ENCODE measurements around the gene ADM. TPM values are rescaled to one million over a fixed set of nuclear protein-coding genes. Genes with fewer than 3 reads are reported as not detected.
A peak's percentile ranks its signal among the peaks of the same experiment; 100 is the strongest.
"Not testable (repeated sequence)": the region's sequence is repeated elsewhere in the genome, so short reads cannot be mapped to it uniquely, and the experiment has no call there.

The ADM gene
- total RNA-seq: 100 to 1,000 TPM in 1 of 3 donors, 10 to 100 TPM in 2; 49.5 to 124 (median 72.9) TPM
- long read RNA-seq, donor 1, transcript ADM-201 (4 exons, 1,885 nt): major isoform, 15 of 31 reads
- long read RNA-seq, donor 1, partial matches to known transcripts: 2 of 31 reads
- long read RNA-seq, donor 1, other reads (novel, unspliced or antisense): 10 of 31 reads
- long read RNA-seq, donor 2, transcript ADM-201 (4 exons, 1,885 nt): major isoform, 118 of 132 reads
- long read RNA-seq, donor 2, transcript ADM-207 (2 exons, 1,839 nt): minor isoform, 5 of 132 reads
- long read RNA-seq, donor 2, partial matches to known transcripts: 0 of 132 reads
- long read RNA-seq, donor 2, other reads (novel, unspliced or antisense): 8 of 132 reads

- Histone ChIP-seq H3K4me1 (ENCODE audit: low read depth) (peaks cover 24% of the 10 kb centered on the region), H3K9me3 (no peaks in the 10 kb centered on the region), H3K4me3 (peak within 1 kb of the TSS; percentile 37), H3K36me3 (ENCODE audit: low read depth) (no peaks in the 10 kb centered on the region)
- ATAC-seq: peak; percentile 56
- DNase-seq: peak; percentile 92 to 94 (median 93)
- intact Hi-C loops (cut with DNase I, micrococcal nuclease): loop anchor here (5.0 to 10.0 kb wide), 2 partner anchors 97 to 100 kb away; no protein-coding TSS in a partner anchor
- peak; percentile 48 for TF ChIP-seq CTCF (IDR thresholded peaks at IDR 0.05)
Observed at GRCh38 chr11:10304495-10305261, at the start of gene ADM. TSS of gene ADM (plus strand) at chr11:10305073. CDS start at chr11:10305701, 628 bp downstream.

GRCh38 chr11:10255388-10256125 is 49.3 kb upstream of the ADM start:
- Histone ChIP-seq H3K36me3 (ENCODE audit: low read depth) (no peaks in the 10 kb centered on the region), H3K9me3 (no peaks in the 10 kb centered on the region), H3K4me3 (no peak overlapping the region), H3K4me1 (ENCODE audit: low read depth) (no peaks in the 10 kb centered on the region)
- no peak for TF ChIP-seq CTCF (IDR thresholded peaks at IDR 0.05)
- no peak for ATAC-seq
- intact Hi-C loops (cut with DNase I, micrococcal nuclease): no loop called here
- DNase-seq: no peak

GRCh38 chr11:10257478-10257877 is 47.4 kb upstream of the ADM start:
- intact Hi-C loops (cut with DNase I, micrococcal nuclease): no loop called here
- ATAC-seq (no peak), DNase-seq (no peak)
- no peaks in the 10 kb centered on the region for H3K9me3 ChIP-seq
- no peaks in the 10 kb centered on the region for H3K36me3 ChIP-seq (ENCODE audit: low read depth)
- TF ChIP-seq CTCF (IDR thresholded peaks at IDR 0.05): no peak
- no peaks in the 10 kb centered on the region for H3K4me1 ChIP-seq (ENCODE audit: low read depth)
- no peak overlapping the region for H3K4me3 ChIP-seq

GRCh38 chr11:10261821-10262220 is 43.1 kb upstream of the ADM start:
- no peak for ATAC-seq
- DNase-seq: no peak
- H3K4me1 ChIP-seq (ENCODE audit: low read depth): no peaks in the 10 kb centered on the region
- H3K9me3 ChIP-seq: no peaks in the 10 kb centered on the region
- no peak for TF ChIP-seq CTCF (IDR thresholded peaks at IDR 0.05)
- no peak overlapping the region for H3K4me3 ChIP-seq
- intact Hi-C loops (cut with DNase I, micrococcal nuclease): no loop called here
- no peaks in the 10 kb centered on the region for H3K36me3 ChIP-seq (ENCODE audit: low read depth)

- ATAC-seq (no peak), DNase-seq (no peak)
- Histone ChIP-seq H3K4me1 (ENCODE audit: low read depth) (no peaks in the 10 kb centered on the region), H3K9me3 (no peaks in the 10 kb centered on the region), H3K36me3 (ENCODE audit: low read depth) (no peaks in the 10 kb centered on the region), H3K4me3 (no peak overlapping the region)
- no peak for TF ChIP-seq CTCF (IDR thresholded peaks at IDR 0.05)
- intact Hi-C loops (cut with DNase I, micrococcal nuclease): no loop called here
Observed at GRCh38 chr11:10263929-10264328, 40.9 kb upstream of the ADM start.

GRCh38 chr11:10264716-10265115 is 40.2 kb upstream of the ADM start:
- ATAC-seq; H3K4me3 ChIP-seq; intact Hi-C loops (cut with DNase I, micrococcal nuclease); DNase-seq; H3K9me3 ChIP-seq; H3K4me1 ChIP-seq (ENCODE audit: low read depth); H3K36me3 ChIP-seq (ENCODE audit: low read depth): not testable (repeated sequence)
